ENCODE measurements around the gene IDE. TPM values are rescaled to one million over a fixed set of nuclear protein-coding genes. Genes with fewer than 3 reads are reported as not detected.

IDE gene
- total and polyA plus RNA-seq, 2 of the 13 experiments (the other 11 are each of a cell fraction or from before 2014, with no cell fraction given): 16.1 to 52.1 TPM

- Histone ChIP-seq H2AFZ (ENCODE audit: low read length) (no peak overlapping the region), H4K20me1 (ENCODE audit: insufficient read depth, low read length) (no peaks in the 10 kb centered on the region), H3K4me1 (ENCODE audit: insufficient read depth, low read length) (no peaks in the 10 kb centered on the region), H3K27me3 (ENCODE audit: control insufficient read depth in 1 of 2, insufficient read depth in 2 of 2, low read length in 2 of 2) (no peaks in the 10 kb centered on the region), H3K4me2 (ENCODE audit: low read depth, low read length) (no peak overlapping the region), H3K79me2 (ENCODE audit: insufficient read depth, low read length) (no peaks in the 10 kb centered on the region), H3K9ac (ENCODE audit: insufficient read depth, low read depth, low read length) (no peak overlapping the region), H3K4me3 (replicated peaks in 1 of 3; ENCODE audit: insufficient read depth in 1 of 3, low read depth in 2 of 3, low read length in 3 of 3) (no peak overlapping the region), H3K9me3 (ENCODE audit: low read length) (no peaks in the 10 kb centered on the region), H3K27ac (ENCODE audit: extremely low read length, insufficient read depth, low read length) (no peak overlapping the region), H3K36me3 (replicated peaks in 1 of 2; ENCODE audit: control insufficient read depth in 1 of 2, insufficient read depth in 2 of 2, low read length in 2 of 2) (peaks cover 10 to 34% of the 10 kb centered on the region in 2 experiments)
- POLR2A ChIA-PET: no interaction called here
- no peak for FAIRE-seq
- TF ChIP-seq MAZ (IDR thresholded peaks at IDR 0.05; ENCODE audit: borderline replicate concordance, low read depth, low read length) (no peak), MAZ (CRISPR knock-in tag; IDR thresholded peaks at IDR 0.05; ENCODE audit: low read depth) (no peak), ZNF773 (CRISPR knock-in tag; IDR thresholded peaks at IDR 0.05; ENCODE audit: borderline replicate concordance) (no peak)
- 75% methylated on average over 1 of the region's 1 CpG for WGBS (ENCODE audit: low lambda C conversion rate)
- in situ Hi-C loops (cut with HindIII; ENCODE audit: extremely low pct_ligation_motif_present, low pct_unique_long_range_greater_than_20kb) (no loop called here), intact Hi-C loops (cut with micrococcal nuclease; ENCODE audit: unreplicated experiment) (no loop called here)
- BruUV-seq (replicated peaks): no TSS peak
- CTCF ChIA-PET (ENCODE audit: low intra/inter-chr PET ratio, low total read pairs): no interaction called here
- DNase-seq (ENCODE audit: low spot score): no peak
- no peak for ATAC-seq
Measured at GRCh38 chr10:92475357-92475868, 98.5 kb downstream of the IDE start.

GRCh38 chr10:92470026-92470425 is 103.9 kb downstream of the IDE start:
- peaks cover 5 to 47% of the 10 kb centered on the region in 2 experiments for H3K36me3 ChIP-seq (replicated peaks in 1 of 2; ENCODE audit: control insufficient read depth in 1 of 2, insufficient read depth in 2 of 2, low read length in 2 of 2)
- no peaks in the 10 kb centered on the region for H3K79me2 ChIP-seq (ENCODE audit: insufficient read depth, low read length)
- no peak overlapping the region for H3K9ac ChIP-seq (ENCODE audit: insufficient read depth, low read depth, low read length)
- H3K4me3 ChIP-seq (replicated peaks in 1 of 3; ENCODE audit: insufficient read depth in 1 of 3, low read depth in 2 of 3, low read length in 3 of 3): no peak overlapping the region
- no peaks in the 10 kb centered on the region for H3K27me3 ChIP-seq (ENCODE audit: control insufficient read depth in 1 of 2, insufficient read depth in 2 of 2, low read length in 2 of 2)
- in situ Hi-C loops (cut with HindIII; ENCODE audit: extremely low pct_ligation_motif_present, low pct_unique_long_range_greater_than_20kb) (no loop called here), intact Hi-C loops (cut with micrococcal nuclease; ENCODE audit: unreplicated experiment) (no loop called here)
- no peaks in the 10 kb centered on the region for H3K9me3 ChIP-seq (ENCODE audit: low read length)
- FAIRE-seq (no peak), ATAC-seq (no peak), DNase-seq (ENCODE audit: low spot score) (no peak)
- no peaks in the 10 kb centered on the region for H3K4me1 ChIP-seq (ENCODE audit: insufficient read depth, low read length)
- no peak overlapping the region for H2AFZ ChIP-seq (ENCODE audit: low read length)
- no peaks in the 10 kb centered on the region for H4K20me1 ChIP-seq (ENCODE audit: insufficient read depth, low read length)
- WGBS (ENCODE audit: low lambda C conversion rate): 97% methylated on average over 3 of the region's 3 CpGs
- no peak overlapping the region for H3K4me2 ChIP-seq (ENCODE audit: low read depth, low read length)
- TF ChIP-seq TBP (CRISPR knock-in tag; IDR thresholded peaks at IDR 0.05) (no peak), ZNF567 (CRISPR knock-in tag; IDR thresholded peaks at IDR 0.05; ENCODE audit: borderline replicate concordance) (no peak), ZNF644 (CRISPR knock-in tag; IDR thresholded peaks at IDR 0.05; ENCODE audit: low read depth) (no peak), ZSCAN30 (CRISPR knock-in tag; IDR thresholded peaks at IDR 0.05) (no peak), ZNF12 (CRISPR knock-in tag; IDR thresholded peaks at IDR 0.05) (no peak), DMAP1 (CRISPR knock-in tag; IDR thresholded peaks at IDR 0.05) (no peak), ZNF460 (CRISPR knock-in tag; IDR thresholded peaks at IDR 0.05; ENCODE audit: borderline replicate concordance) (no peak), SIN3A (IDR thresholded peaks at IDR 0.05; ENCODE audit: borderline replicate concordance, low read depth, low read length) (no peak), HIC2 (CRISPR knock-in tag; IDR thresholded peaks at IDR 0.05; ENCODE audit: low read depth) (no peak), SKIL (CRISPR knock-in tag; IDR thresholded peaks at IDR 0.05; ENCODE audit: borderline replicate concordance) (no peak), SNAI1 (CRISPR knock-in tag; IDR thresholded peaks at IDR 0.05; ENCODE audit: borderline replicate concordance) (no peak), ZBTB2 (CRISPR knock-in tag; IDR thresholded peaks at IDR 0.05; ENCODE audit: low read depth) (no peak)
- no TSS peak for BruUV-seq (replicated peaks)
- ChIA-PET POLR2A (no interaction called here), CTCF (ENCODE audit: low intra/inter-chr PET ratio, low total read pairs) (no interaction called here)
- H3K27ac ChIP-seq (ENCODE audit: extremely low read length, insufficient read depth, low read length): no peak overlapping the region

Measured in HepG2 (cell line).